GM23338 (cell line): ENCODE measurements around the gene CDH23. TPM values are rescaled to one million over a fixed set of nuclear protein-coding genes. Genes with fewer than 3 reads are reported as not detected.
A peak's percentile ranks its signal among the peaks of the same experiment; 100 is the strongest.

Experiments used
- ATAC-seq: fragments of 200-7000 bp; cut with Tn5 transposase; 3 replicates; pipeline ENCODE4 v1.9.1; 2020
- DNase-seq: peaks from one replicate; pipeline ENCODE4 v3.0.0-alpha.2; 2015; ENCODE audit warnings: low spot score
- H2AFZ ChIP-seq: fragments of 200-600 bp; sonication (generic); 2 replicates; pipeline ENCODE4 v1.8.0; 2016; ENCODE audit warnings: antibody characterized with exemption, mild to moderate bottlenecking, moderate library complexity
- H3F3A ChIP-seq: fragments of 200-600 bp; sonication (generic); replicated peaks from 2 replicates; pipeline ENCODE4 v1.8.0; 2017; ENCODE audit warnings: antibody characterized with exemption, mixed run types, low read depth
- H3K27ac ChIP-seq: fragments of 200-600 bp; sonication (generic); 2 replicates; pipeline ENCODE4 v1.6.1; 2016; ENCODE audit warnings: low read depth
- H3K27me3 ChIP-seq: fragments of 200-600 bp; sonication (generic); 2 replicates; pipeline ENCODE4 v1.8.0; 2016; ENCODE audit warnings: mild to moderate bottlenecking, mixed run types, moderate library complexity; ENCODE audit not compliant: insufficient read depth
- H3K36me3 ChIP-seq: fragments of 200-600 bp; sonication (generic); 2 replicates; pipeline ENCODE4 v1.8.0; 2016; ENCODE audit warnings: mild to moderate bottlenecking; ENCODE audit not compliant: insufficient read depth
- H3K4me1 ChIP-seq: fragments of 200-600 bp; sonication (generic); 2 replicates; pipeline ENCODE4 v1.8.0; 2016; ENCODE audit warnings: mild to moderate bottlenecking, moderate library complexity; ENCODE audit not compliant: insufficient read depth
- H3K4me2 ChIP-seq: fragments of 200-600 bp; sonication (generic); 2 replicates; pipeline ENCODE4 v1.7.1; 2017; ENCODE audit warnings: mixed run types
- H3K4me3 ChIP-seq: fragments of 200-600 bp; sonication (generic); 2 replicates; pipeline ENCODE4 v1.6.1; 2016; ENCODE audit warnings: mixed run types
- H3K79me2 ChIP-seq: fragments of 200-600 bp; sonication (generic); replicated peaks from 2 replicates; pipeline ENCODE4 v1.8.0; 2017; ENCODE audit warnings: mild to moderate bottlenecking; ENCODE audit not compliant: insufficient read depth
- H3K9me2 ChIP-seq: fragments of 200-600 bp; sonication (generic); 2 replicates; pipeline ENCODE4 v1.8.0; 2017; ENCODE audit not compliant: insufficient read depth
- H4K20me1 ChIP-seq: fragments of 200-600 bp; sonication (generic); replicated peaks from 2 replicates; pipeline ENCODE4 v1.8.0; 2017; ENCODE audit warnings: mild to moderate bottlenecking; ENCODE audit not compliant: insufficient read depth
- H3K27ac Mint-ChIP-seq: 2 replicates; pipeline ENCODE4 v1.8.0; 2020; ENCODE audit warnings: inconsistent platforms, mild to moderate bottlenecking, moderate library complexity, mixed read lengths
- H3K27me3 Mint-ChIP-seq: 3 replicates; pipeline ENCODE4 v1.8.0; 2022; ENCODE audit warnings: low read depth, mild to moderate bottlenecking, moderate library complexity, mixed read lengths, inconsistent platforms; ENCODE audit not compliant: insufficient read depth, poor library complexity
- H3K36me3 Mint-ChIP-seq: 3 replicates; pipeline ENCODE4 v1.8.0; 2021; ENCODE audit warnings: low read depth, mild to moderate bottlenecking, inconsistent platforms, moderate library complexity, mixed read lengths
- H3K4me1 Mint-ChIP-seq: 3 replicates; pipeline ENCODE4 v1.8.0; 2020; ENCODE audit warnings: mild to moderate bottlenecking, inconsistent platforms, mixed read lengths
- H3K4me3 Mint-ChIP-seq: 3 replicates; pipeline ENCODE4 v1.8.0; 2021; ENCODE audit warnings: moderate library complexity, mild to moderate bottlenecking, inconsistent platforms, mixed read lengths
- H3K9me3 Mint-ChIP-seq: 3 replicates; pipeline ENCODE4 v1.8.0; 2020; ENCODE audit warnings: moderate library complexity, mild to moderate bottlenecking, inconsistent platforms, mixed read lengths
- CREB1 ChIP-seq: fragments of 250-450 bp; sonication (Bioruptor Pico); IDR thresholded peaks from 2 replicates; pipeline ENCODE4 v1.5.0; 2020; ENCODE audit warnings: low read depth, mild to moderate bottlenecking, moderate library complexity
- CTCF ChIP-seq, 2 experiments: fragments of 200-600 bp in 1 of 2; sonication (generic) in 1 of 2; conservative IDR thresholded peaks; 2 replicates each; pipeline versions ENCODE4 v1.5.1 to v1.6.1; 2016 to 2017; ENCODE audit warnings: antibody characterized with exemption in 2 of 2, low read depth in 2 of 2, mild to moderate bottlenecking in 2 of 2, moderate library complexity in 1 of 2
- ETS1 ChIP-seq: IDR thresholded peaks from 2 replicates; pipeline ENCODE4 v1.6.1; 2016; ENCODE audit warnings: antibody characterized with exemption
- EZH2 ChIP-seq: fragments of 200-600 bp; sonication (generic); IDR thresholded peaks from one replicate; pipeline ENCODE4 v1.8.0; 2017; ENCODE audit warnings: antibody characterized with exemption, mild to moderate bottlenecking, low read depth; ENCODE audit not compliant: unreplicated experiment
- EZH2phosphoT487 ChIP-seq: fragments of 200-600 bp; sonication (generic); IDR thresholded peaks from one replicate; pipeline ENCODE4 v1.8.1; 2018; ENCODE audit warnings: antibody characterized with exemption; ENCODE audit not compliant: unreplicated experiment
- JUNB ChIP-seq: IDR thresholded peaks from one replicate; pipeline ENCODE4 v1.6.1; 2016; ENCODE audit warnings: antibody characterized with exemption; ENCODE audit not compliant: unreplicated experiment
- NANOG ChIP-seq: IDR thresholded peaks from 2 replicates; pipeline ENCODE4 v1.6.1; 2016; ENCODE audit warnings: antibody characterized with exemption, borderline replicate concordance
- POLR2AphosphoS5 ChIP-seq: IDR thresholded peaks from 2 replicates; pipeline ENCODE4 v1.6.1; 2016; ENCODE audit warnings: antibody characterized with exemption, low read depth
- STAT1 ChIP-seq: IDR thresholded peaks from one replicate; pipeline ENCODE4 v1.6.1; 2016; ENCODE audit warnings: antibody characterized with exemption; ENCODE audit not compliant: unreplicated experiment
- ZNF114 ChIP-seq: fragments of 250-450 bp; sonication (Bioruptor Pico); IDR thresholded peaks from 2 replicates; pipeline ENCODE4 v1.5.0; 2020; ENCODE audit warnings: mild to moderate bottlenecking, moderate library complexity
- ZNF331 ChIP-seq: fragments of 250-450 bp; sonication (Bioruptor Pico); IDR thresholded peaks from 2 replicates; pipeline ENCODE4 v1.5.0; 2020; ENCODE audit warnings: low read depth, mild to moderate bottlenecking, moderate library complexity
- polyA plus RNA-seq: library from polyadenylated mRNA; unstranded; fragments of >200 nt; fragmentation: Nextera tagmentation; extraction: Ambion mirVana; gene quantifications from 2 replicates; pipeline ENCODE4 v1.2.1, GENCODE V29; 2016
- total RNA-seq: library from RNA; depleted of rRNA; stranded (reverse); fragments of >200 nt; shearing (Covaris generic); gene quantifications from 2 replicates; pipeline ENCODE4 v1.2.3, GENCODE V29; 2014

Gene CDH23
- total and polyA plus RNA-seq, 2 experiments from 2014 or later: 0.95 to 4.3 TPM

GRCh38 chr10:71368643-71369042 lies 28.1 kb upstream of the CDH23 start:
- Histone ChIP-seq H3K79me2 (no peaks in the 10 kb centered on the region), H3K4me2 (no peak overlapping the region), H3K4me1 (no peaks in the 10 kb centered on the region), H2AFZ (no peak overlapping the region), H3K27me3 (no peaks in the 10 kb centered on the region), H3K4me3 (no peak overlapping the region), H3F3A (no peaks in the 10 kb centered on the region), H3K36me3 (no peaks in the 10 kb centered on the region), H3K9me2 (no peaks in the 10 kb centered on the region), H3K27ac (no peak overlapping the region), H4K20me1 (0 out of 2 replicates have a peak, but pooled peaks cover 4% of the 10 kb centered on the region)
- TF ChIP-seq CTCF (conservative IDR thresholded peaks at IDR 0.05; ENCODE audit: low read depth in 2 of 2) (peak; percentile 11 to 30; a peak in 2 of 4 replicates), EZH2 (no peak), POLR2AphosphoS5 (no peak)
- H3K27ac Mint-ChIP-seq: no peak overlapping the region
- peaks cover 10% of the 10 kb centered on the region for H3K4me1 Mint-ChIP-seq
- peaks cover 4% of the 10 kb centered on the region for H3K27me3 Mint-ChIP-seq
- no peaks in the 10 kb centered on the region for H3K36me3 Mint-ChIP-seq
- no peaks in the 10 kb centered on the region for H3K9me3 Mint-ChIP-seq
- DNase-seq: peak; percentile 11
- no peak overlapping the region for H3K4me3 Mint-ChIP-seq
- peak; percentile 52 for ATAC-seq

- Histone ChIP-seq H3K36me3 (no peaks in the 10 kb centered on the region), H3F3A (no peaks in the 10 kb centered on the region), H2AFZ (no peak overlapping the region), H3K79me2 (no peaks in the 10 kb centered on the region), H3K27ac (no peak overlapping the region), H3K27me3 (no peaks in the 10 kb centered on the region), H3K4me2 (no peak overlapping the region), H4K20me1 (0 out of 2 replicates have a peak, but pooled peaks cover 4% of the 10 kb centered on the region), H3K9me2 (no peaks in the 10 kb centered on the region), H3K4me3 (no peak overlapping the region), H3K4me1 (no peaks in the 10 kb centered on the region)
- no peak overlapping the region for H3K4me3 Mint-ChIP-seq
- H3K27me3 Mint-ChIP-seq: no peaks in the 10 kb centered on the region
- no peak overlapping the region for H3K27ac Mint-ChIP-seq
- H3K9me3 Mint-ChIP-seq: no peaks in the 10 kb centered on the region
- no peak for DNase-seq
- H3K36me3 Mint-ChIP-seq: no peaks in the 10 kb centered on the region
- H3K4me1 Mint-ChIP-seq: peaks cover 2% of the 10 kb centered on the region; the same call in 2 of the 3 replicates
- ATAC-seq: no peak
- TF ChIP-seq ZNF114 (CRISPR knock-in tag) (no peak), CREB1 (CRISPR knock-in tag) (no peak), EZH2 (no peak), STAT1 (no peak), ZNF331 (CRISPR knock-in tag) (no peak), EZH2phosphoT487 (no peak), NANOG (no peak), JUNB (no peak), ETS1 (no peak), CTCF (conservative IDR thresholded peaks at IDR 0.05; ENCODE audit: low read depth in 2 of 2) (no peak), POLR2AphosphoS5 (no peak)
Observed at GRCh38 chr10:71369602-71370001, 27.1 kb upstream of the CDH23 start.
